Testis (tissue), 2 donors: ENCODE data around the gene VSIG8.

Experiments used
- CTCF ChIP-seq, 3 experiments: fragments of 450-650 bp in 2 of 3; fragments of 200-600 bp in 1 of 3; sonication (generic) in 1 of 3; IDR thresholded peaks; one replicate each; pipeline ENCODE4 v1.5.1; 2016 to 2019; ENCODE audit warnings: antibody characterized with exemption in 3 of 3, mild to moderate bottlenecking in 2 of 3, moderate library complexity in 1 of 3
- POLR2A ChIP-seq: fragments of 450-650 bp; IDR thresholded peaks from one replicate; pipeline ENCODE4 v1.6.1; 2017; ENCODE audit warnings: antibody characterized with exemption, mild to moderate bottlenecking, moderate library complexity

DNA sequence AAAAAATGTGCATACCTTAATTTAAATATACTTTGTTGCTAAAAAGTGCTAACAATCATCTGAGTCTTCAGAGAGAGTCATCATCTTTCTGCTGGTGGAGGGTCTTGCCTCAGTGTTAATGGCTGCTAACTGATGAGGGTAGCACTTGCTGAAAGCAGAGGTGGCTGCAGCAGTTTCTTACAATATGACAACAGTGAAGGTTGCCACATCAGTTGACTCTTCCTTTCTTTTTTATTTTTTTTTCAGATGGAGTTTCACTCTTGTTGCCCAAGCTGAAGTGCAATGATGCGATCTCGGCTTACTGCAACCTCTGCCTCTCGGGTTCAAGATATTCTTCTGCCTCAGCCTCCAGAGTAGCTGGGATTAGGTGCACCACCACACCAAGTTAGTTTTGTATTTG lies 40.1 kb upstream of the VSIG8 start:
- no peak for TF ChIP-seq CTCF (IDR thresholded peaks at IDR 0.05)
- TF ChIP-seq POLR2A, result no peak
